GM18508 (cell line): ENCODE measurements around the gene GCNT1.
"Not testable (repeated sequence)": the region's sequence is repeated elsewhere in the genome, so short reads cannot be mapped to it uniquely, and the experiment has no call there.

Source experiments
- ATAC-seq: cut with Tn5 transposase; IDR thresholded peaks from one replicate; pipeline ENCODE4 v1.9.1; 2021; ENCODE audit warnings: moderate number of reproducible peaks; ENCODE audit not compliant: insufficient read depth, unreplicated experiment

GCNT1 gene

GRCh38 chr9:76441551-76442322, 17.2 kb upstream of the GCNT1 start:
- peak; percentile 48 for ATAC-seq

- ATAC-seq: no peak
These were observed 15.1 kb upstream of the GCNT1 start for GRCh38 chr9:76443887-76444286.

GRCh38 chr9:76444322-76444929, 14.6 kb upstream of the GCNT1 start:
- no peak for ATAC-seq

- ATAC-seq: no peak
These were observed 13.0 kb upstream of the GCNT1 start for GRCh38 chr9:76445976-76446375.

GRCh38 chr9:76448501-76448900, 10.5 kb upstream of the GCNT1 start:
- no peak for ATAC-seq

- no peak for ATAC-seq
These were observed 7.7 kb upstream of the GCNT1 start for GRCh38 chr9:76451234-76451633.

GRCh38 chr9:76452839-76453238, 6.1 kb upstream of the GCNT1 start:
- no peak for ATAC-seq

- ATAC-seq: no peak
These were observed 5.2 kb upstream of the GCNT1 start for GRCh38 chr9:76453785-76454184.

- ATAC-seq: no peak
These were observed 4.7 kb upstream of the GCNT1 start for GRCh38 chr9:76454311-76454710.

GRCh38 chr9:76456202-76456926, 2.6 kb upstream of the GCNT1 start:
- ATAC-seq: peak; percentile 44

GRCh38 chr9:76459694-76460635, 983 bp downstream of the GCNT1 start:
- no peak for ATAC-seq

- no peak for ATAC-seq
These were observed 3.1 kb downstream of the GCNT1 start for GRCh38 chr9:76462126-76462525.

- peak; percentile 30 for ATAC-seq
These were observed 4.2 kb downstream of the GCNT1 start for GRCh38 chr9:76463211-76463610.

- ATAC-seq: no peak
These were observed 5.7 kb downstream of the GCNT1 start for GRCh38 chr9:76464706-76465105.

GRCh38 chr9:76465442-76466298, 6.7 kb downstream of the GCNT1 start:
- no peak for ATAC-seq

- no peak for ATAC-seq
These were observed 7.3 kb downstream of the GCNT1 start for GRCh38 chr9:76466299-76466605.

- no peak for ATAC-seq
These were observed 15.4 kb downstream of the GCNT1 start for GRCh38 chr9:76474419-76474818.

GRCh38 chr9:76475686-76476085, 16.7 kb downstream of the GCNT1 start:
- no peak for ATAC-seq

- not testable (repeated sequence) for ATAC-seq
These were observed 18.8 kb downstream of the GCNT1 start for GRCh38 chr9:76477818-76478217.

- no peak for ATAC-seq
These were observed 19.2 kb downstream of the GCNT1 start for GRCh38 chr9:76478226-76478625.
